Measurements from ENCODE around the gene FBXL15.

Gene FBXL15

DNA sequence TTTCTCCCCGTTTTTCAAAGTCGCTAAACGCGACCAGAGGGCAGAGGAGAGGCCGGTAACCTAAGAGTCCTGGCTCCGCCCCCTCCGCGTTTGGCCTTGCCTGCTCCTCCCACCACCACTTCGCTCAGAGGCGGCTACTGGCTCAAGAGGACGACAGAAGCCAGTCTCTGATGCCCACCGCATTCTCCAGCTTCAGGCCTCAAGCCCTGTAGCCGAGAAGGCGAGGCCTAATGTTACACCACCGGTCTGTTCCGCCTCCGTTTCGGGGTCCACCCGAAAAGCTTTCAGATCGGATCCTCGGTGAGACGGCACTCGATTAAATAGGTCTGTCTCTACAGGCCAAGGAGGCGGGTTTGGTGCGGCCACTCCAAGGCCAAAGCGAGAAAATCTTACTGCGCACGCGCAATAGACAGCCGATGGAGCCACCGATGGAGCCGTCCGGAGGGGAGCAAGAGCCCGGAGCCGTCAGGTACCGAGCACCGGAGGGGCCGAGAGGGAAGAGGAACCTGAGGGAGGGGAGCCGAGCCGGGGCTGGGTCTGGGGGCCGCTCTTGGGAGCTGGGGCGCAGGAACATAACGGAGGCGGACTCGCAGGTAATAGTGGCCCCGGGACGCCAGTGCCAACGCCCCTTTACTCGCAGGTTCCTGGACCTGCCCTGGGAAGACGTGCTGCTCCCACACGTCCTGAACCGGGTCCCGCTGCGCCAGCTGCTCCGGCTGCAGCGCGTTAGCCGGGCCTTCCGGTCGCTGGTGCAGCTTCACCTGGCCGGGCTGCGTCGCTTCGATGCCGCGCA lies at the start of gene FBXL15:
Gene FBXL15, plus strand, starts transcription at position 123 of the 793 bp plus-strand sequence. Its CDS starts 294 bp downstream, at position 417.
- peak; percentile 85 for DNase-seq

DNA sequence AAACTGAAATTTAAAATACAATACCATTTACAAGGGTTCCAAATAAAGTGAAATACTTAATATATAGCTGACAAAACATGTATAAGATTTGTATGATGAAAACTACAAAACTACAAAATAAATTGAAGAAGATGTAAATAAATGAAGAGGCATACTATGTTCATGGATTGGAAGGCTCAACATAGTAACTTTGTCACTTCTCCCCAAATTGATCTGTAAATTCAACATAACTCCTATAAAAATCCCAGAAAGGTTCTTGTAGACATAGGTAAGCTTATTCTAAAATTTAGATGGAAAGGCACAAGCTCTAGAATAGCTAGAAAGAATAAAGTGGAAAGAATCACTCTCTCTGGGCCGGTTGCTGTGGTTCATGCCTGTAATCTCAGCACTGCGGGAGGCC lies 49.3 kb upstream of the FBXL15 start:
- DNase-seq, result no peak

DNA sequence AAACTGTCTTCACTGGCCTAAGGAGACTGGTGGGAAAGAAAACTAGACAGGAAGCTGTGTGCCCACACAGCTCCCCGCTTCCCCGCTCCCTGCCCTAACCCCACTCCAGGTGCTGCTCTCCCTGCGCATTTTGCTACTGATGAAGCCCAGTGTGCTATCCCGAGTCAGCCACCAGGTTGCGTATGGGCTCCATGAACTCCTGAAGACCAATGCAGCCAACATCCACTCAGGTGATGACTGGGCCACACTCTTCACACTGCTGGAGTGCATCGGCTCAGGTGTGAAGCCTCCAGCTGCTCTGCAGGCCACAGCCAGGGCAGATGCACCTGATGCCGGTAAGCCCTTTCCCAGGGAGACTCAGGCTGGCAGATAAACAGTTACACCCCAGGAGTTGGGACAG lies 45.4 kb upstream of the FBXL15 start:
- DNase-seq, result no peak

DNA sequence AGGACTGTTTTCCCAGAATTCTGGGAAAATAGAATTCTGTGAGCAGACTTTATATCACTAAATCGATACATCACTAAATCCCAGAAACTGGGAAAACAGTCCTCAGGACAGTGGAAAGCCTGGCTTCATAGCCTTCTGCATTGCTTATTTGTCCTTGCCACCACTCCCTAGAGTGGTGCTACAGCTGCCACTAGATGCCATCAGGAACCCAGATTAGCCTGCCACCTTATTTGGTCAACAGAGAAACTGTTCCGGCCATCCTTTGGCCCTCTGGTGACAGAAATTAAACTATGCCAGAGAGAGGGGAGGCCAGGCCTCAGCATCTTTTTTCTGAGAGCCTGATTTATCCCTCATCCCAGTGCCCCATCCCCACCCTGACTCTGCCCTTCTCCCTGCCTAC lies 44.8 kb upstream of the FBXL15 start:
- no peak for DNase-seq

DNA sequence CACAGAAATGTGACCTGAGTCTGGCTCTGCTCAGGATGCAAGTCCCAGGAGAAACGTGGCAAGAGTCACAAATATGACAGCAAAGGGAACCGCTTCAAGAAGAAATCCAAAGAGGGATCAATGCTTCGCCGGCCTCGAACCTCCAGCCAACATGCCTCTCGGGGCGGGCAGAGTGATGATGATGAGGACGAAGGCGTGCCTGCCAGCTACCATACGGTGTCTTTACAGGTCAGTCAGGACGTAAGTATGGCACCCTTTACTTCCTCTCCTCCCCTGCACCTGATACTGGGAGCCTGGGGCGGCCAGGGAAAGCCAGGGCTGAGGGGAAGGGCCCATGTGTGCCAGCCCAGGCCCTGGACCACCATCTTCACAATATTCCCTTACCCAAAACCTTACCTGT lies 43.7 kb upstream of the FBXL15 start:
- DNase-seq, result no peak

GRCh38 chr10:102379383-102379782 lies 41.3 kb upstream of the FBXL15 start:
- DNase-seq, result no peak

DNA sequence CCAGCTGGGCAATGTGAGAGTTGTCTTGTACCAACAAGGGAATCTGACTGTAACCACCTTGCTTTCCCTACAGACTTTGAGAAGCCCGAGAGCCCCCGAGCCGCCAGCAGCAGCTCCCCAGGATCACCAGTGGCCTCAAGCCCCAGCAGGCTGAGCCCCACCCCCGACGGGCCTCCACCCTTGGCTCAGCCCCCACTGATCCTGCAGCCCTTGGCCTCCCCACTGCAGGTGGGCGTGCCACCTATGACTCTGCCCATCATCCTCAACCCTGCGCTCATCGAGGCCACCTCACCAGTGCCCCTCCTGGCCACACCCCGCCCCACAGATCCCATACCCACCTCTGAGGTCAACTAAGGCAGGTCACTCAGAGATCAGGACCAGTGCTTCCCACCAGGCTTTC lies 38.7 kb upstream of the FBXL15 start:
- DNase-seq, result no peak

DNA sequence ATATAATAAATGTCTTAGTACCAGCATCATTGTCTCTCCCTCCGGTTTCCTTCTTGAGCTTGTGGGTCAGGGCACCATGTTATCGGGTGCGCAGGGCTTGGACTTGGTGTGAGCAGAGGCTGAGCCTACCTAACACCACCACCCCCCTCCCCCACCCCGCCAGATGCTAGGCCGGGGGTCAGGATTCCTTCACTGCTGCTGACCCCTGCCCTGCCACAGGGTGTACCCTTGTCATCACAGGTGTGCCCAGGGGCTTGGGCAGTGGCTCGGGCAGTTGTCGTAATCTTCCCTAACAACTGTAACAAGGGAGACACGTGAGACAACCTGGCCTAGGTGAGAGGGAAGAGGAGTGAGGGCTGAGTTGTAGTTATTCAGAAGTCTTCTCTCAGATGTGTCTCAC lies 37.8 kb upstream of the FBXL15 start:
- no peak for DNase-seq

GRCh38 chr10:102384053-102384452 lies 36.6 kb upstream of the FBXL15 start:
- DNase-seq, result no peak

GRCh38 chr10:102384606-102385429 lies 35.8 kb upstream of the FBXL15 start:
- no peak for DNase-seq

DNA sequence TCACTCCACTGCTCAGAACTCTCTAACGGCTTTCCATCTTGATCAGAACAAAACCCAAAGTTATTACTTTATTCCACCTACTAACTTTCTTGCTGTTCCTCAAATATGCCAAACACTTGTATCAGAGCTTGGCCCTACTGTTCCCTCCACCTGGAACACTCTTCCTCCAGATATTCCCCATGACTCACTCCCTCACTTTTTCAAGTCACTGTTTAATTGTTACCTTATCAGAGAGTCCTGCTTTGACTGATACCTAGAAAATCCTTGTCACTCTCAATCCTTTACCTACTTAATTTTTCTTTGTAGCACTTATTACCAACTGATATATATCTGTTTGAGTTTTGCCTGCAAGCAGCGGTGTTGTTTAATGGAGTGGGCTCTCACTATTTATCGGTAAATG lies 30.7 kb upstream of the FBXL15 start:
- no peak for DNase-seq

DNA sequence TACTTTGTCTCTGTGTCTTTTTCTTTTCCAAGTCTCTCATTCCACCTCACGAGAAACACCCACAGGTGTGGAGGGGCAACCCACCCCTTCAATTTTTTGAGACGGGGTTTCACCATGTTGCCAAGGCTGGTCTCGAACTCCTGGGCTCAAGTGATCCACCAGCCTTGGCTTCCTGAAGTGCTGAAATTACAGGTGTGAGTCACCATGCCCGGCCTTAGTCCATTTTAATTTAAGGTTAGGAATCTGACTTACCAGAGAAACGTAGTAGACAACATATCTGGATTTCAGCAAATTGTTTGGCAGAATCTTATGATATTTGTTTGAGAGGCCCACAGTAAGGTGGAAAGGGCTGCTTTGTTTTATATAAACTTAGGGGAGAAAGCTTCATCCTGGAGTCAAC lies 28.3 kb upstream of the FBXL15 start:
- no peak for DNase-seq

DNA sequence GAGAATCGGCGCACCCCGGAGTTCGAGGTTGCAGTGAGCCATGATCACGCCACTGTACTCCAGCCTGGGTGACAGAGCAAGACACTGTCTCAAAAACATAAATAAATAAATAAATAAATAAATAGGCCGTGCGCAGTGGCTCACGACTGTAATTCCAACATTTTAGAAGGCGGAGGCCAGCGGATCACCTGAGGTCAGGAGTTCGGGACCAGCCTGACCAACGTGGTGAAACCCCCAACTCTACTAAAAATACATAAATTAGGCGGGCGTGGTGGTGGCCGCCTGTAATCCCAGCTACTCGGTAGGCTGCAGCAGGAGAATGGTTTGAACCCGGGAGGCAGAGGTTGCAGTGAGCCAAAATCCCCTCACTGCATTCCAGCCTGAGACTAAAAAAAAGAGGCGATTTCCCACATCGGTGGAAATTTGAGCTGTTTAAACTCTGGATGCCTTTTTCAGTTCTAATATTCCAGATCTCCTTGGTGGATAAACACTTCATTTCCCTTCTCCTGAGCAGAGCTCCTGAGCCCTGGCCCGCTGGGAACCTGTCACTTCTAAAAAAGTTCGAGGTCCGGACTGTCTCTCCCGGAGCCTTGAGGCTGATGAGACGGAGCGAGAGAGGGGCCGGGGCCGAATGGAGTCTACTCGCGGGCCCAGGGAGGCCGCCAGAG lies 27.1 kb upstream of the FBXL15 start:
- DNase-seq, result no peak

DNA sequence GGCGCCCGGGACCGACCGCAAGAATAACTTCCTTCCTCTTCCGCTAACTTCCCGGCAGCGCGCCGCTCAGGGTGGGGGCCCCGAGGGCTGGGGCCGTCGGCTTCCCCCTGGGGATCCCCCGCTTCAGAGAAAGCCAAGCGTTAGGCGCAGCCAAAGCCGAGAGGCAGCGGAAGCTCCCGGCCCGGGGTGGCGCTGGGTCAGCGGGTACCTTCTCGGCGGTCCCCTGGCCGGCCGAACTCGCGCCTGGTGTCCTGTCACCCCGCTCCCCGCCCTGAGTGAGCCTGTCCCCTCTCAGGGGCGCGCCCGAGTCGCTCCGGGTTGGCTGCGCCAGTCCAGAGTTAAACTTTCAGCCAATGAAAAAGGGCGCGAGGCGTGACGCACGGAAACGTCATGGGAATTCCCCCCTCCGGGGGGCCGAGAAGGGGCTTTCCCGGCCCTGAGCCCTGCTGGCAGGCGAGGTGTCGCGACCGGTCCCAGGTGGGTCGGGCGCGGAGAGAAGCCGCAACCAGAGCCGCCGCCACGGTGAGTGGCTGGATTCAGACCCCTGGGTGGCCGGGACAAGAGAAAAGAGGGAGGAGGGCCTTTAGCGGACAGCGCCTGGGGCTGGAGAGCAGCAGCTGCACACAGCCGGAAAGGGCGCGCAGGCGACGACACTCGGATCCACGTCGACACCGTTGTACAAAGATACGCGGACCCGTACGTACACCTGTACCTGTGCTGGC lies 26.4 kb upstream of the FBXL15 start:
- peak; percentile 24 for DNase-seq

- DNase-seq, result no peak
Measured at GRCh38 chr10:102394801-102395399, 25.7 kb upstream of the FBXL15 start.

DNA sequence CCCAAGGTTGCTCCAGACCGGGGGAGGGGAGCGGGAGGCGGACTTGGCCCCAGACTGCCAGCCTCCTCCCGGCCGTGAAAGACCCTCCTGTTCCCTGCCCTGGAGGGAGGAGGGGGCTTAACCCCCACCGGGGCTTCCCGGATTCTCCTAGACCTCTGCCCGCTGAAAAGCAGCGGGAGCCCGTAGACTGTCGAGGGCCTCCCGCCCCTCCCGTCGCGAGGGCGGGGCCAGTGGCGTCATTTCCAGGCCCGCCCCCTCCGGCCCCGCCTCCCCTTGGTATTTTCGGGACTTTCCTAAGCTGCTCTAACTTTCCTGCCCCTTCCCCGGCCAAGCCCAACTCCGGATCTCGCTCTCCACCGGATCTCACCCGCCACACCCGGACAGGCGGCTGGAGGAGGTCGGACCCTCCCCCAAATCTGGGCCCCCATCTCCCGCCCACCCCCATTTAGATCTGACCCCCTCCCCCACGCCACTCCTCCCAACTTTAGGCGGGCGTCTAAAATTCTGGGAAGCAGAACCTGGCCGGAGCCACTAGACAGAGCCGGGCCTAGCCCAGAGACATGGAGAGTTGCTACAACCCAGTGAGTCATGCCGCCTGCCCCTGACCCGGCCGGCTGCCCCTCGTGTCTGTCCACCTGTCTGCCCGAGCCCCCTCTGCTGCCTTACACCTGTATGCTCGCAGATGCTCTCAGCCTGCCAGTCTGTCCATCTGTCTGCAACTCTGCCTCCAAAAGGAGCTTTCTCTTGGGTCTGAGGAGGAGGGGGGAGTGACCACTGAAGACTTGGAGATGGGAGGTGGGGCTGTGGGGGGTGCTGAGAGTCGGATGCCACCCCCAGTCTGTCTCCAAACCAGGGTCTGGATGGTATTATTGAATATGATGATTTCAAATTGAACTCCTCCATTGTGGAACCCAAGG lies 25.0 kb upstream of the FBXL15 start, which contains the start of gene NFKB2:
Gene NFKB2, plus strand, starts transcription at position 306 of the 917 bp plus-strand sequence. Its CDS starts 255 bp downstream, at position 561.
- no peak for DNase-seq

DNA sequence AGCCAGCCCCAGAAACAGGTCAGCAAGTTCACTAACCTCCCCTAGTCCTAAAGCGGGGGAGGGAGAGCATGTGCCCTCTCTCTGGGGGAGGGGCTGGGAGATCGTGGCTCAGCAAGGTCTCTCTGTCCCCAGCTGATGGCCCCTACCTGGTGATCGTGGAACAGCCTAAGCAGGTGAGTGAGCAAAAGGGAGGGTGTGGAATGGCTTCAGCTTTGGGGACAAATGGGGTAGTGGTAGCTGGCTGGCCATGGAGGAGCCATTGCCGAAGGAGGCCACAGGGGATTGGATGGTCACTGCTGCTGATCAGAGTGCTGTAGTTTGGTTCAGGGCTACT lies 24.4 kb upstream of the FBXL15 start:
- DNase-seq, result no peak

DNA sequence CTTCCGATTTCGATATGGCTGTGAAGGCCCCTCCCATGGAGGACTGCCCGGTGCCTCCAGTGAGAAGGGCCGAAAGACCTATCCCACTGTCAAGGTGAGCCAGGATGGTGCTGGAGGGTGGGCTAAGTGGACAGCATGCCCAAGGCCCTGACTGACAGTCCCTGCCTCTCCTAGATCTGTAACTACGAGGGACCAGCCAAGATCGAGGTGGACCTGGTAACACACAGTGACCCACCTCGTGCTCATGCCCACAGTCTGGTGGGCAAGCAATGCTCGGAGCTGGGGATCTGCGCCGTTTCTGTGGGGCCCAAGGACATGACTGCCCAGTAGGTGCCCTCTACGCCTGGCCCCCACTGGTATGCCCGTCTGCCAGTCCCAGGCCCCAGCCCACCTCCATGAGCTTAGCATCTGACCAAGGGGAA lies 23.9 kb upstream of the FBXL15 start:
- no peak for DNase-seq

DNA sequence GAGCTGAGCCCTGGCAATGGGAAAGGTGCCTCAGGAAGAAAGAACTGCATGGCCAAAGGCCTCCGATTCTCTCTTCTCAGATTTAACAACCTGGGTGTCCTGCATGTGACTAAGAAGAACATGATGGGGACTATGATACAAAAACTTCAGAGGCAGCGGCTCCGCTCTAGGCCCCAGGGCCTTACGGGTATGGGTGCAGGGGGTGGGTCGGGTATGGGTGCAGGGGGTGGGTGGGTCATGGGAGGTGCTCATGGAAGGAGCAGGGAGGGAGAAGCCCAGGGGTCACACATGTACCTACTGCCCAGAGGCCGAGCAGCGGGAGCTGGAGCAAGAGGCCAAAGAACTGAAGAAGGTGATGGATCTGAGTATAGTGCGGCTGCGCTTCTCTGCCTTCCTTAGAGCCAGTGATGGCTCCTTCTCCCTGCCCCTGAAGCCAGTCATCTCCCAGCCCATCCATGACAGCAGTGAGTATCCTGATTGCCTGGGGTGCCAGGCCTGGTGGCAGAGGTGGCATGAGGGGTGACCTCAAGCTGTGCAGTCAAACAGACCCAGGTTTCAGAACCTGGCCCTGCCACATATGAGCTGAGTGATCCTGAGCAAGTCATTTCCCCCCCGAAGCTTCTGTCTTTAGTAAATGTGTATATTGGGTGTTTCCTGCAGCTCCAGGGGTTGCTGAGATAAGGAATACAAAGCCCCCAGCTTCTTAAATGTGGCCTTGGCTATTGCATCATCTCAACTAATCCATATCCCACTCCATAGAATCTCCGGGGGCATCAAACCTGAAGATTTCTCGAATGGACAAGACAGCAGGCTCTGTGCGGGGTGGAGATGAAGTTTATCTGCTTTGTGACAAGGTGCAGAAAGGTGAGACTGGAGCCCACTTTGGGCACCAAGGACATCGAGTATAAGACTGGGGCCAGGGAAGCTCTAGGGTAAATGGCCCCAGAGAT lies 23.1 kb upstream of the FBXL15 start:
- DNase-seq, result no peak

Data from SIG-M5 (cell line).